ENCODE results near the gene RTL10.

Gene RTL10

DNA sequence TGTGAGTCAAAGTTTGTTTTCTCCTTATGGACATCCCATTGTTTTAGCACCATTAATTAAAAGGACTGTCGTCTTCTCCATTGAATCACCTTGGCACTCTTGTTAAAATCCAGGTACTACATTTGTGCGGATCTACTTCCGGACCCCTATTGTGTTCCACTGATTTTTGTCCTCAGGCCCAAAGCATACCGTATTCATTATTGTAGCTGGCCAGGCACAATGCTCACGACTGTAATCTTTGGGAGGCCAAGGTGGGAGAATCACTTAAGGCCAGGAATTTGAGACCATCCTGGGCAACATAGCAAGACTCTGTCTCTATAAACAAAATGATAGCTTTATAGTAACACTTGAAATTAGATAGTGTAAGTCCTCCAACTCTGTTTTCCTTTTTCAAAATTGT is 8.9 kb upstream of the RTL10 start:
- no peak for DNase-seq (ENCODE audit: low spot score)

DNA sequence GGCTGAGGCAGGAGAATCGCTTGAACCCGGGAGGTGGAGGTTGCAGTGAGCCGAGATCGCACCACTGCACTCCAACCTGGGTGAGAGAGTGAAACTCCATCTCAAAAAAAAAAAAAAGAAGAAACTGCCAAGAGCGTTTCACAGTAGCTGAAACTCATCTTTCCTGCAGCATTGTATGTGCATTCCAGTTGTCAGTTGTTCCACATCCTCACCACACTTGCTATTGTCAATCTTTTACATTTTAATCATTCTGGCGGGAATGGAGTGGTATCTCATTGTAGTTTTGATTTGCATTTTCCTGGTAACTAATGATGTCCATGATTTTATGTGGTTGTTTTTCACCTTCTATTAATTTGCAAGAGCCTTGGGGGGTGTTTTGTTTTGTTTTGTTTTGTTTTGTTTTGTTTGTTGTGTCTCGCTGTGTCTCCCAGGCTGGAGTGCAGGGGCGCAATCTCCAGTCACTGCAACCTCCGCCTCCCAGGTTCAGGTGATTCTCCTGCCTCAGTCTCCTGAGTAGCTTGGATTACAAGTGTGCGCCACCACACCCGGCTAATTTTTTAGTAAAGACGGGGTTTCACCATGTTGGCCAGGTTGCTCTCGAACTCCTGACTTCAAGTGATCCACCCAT is 8.1 kb upstream of the RTL10 start:
- no peak for DNase-seq (ENCODE audit: low spot score)

DNA sequence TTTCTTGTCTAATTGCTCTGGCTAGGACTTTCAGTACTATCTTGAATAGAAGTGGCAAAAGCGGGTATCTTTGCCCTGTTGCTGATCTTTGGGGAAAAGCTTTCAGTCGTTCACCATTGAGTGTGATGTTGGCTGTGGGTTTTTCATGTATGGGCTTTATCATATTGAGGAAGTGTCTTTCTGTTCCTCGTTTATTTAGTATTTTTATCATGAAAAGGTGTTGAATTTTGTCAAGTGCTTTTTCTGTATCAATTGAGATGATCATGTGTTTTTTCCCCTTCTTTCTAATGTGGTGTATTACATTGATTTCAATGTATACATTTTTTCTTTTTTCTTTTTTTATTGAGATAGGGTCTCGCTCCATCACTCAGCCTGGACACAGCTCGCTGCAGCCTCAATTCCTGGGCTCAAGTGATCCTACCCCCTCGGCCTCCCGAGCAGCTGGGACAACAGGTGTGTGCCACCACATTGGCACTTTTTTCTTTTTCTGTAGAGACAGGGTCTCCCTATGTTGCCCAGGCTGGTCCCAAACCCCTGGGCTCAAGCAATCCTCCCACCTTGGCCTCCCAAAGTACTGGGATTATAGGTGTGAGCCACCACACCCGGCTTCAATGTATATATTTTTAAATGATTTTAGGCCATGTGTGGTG is 5.3 kb upstream of the RTL10 start:
- DNase-seq (ENCODE audit: low spot score) = no peak

DNA sequence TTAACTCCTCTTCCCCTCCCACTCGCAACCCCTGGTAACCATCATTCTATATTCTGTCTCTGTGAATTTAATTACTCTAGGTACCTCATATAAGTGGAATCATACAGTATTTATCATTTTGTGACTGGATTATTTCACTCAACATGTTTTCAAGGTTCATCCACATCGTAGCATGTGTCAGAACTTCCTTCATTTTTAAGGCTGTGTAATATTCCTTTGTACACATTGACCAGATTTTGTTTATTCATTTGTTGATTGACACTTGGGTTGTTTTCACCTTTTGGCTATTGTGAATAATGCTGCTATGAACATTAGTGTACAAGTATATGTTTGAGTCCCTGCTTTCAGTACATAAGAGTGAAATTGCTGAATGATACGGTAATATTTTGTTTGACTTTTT is 2.7 kb upstream of the RTL10 start:
- DNase-seq (ENCODE audit: low spot score) = no peak

DNA sequence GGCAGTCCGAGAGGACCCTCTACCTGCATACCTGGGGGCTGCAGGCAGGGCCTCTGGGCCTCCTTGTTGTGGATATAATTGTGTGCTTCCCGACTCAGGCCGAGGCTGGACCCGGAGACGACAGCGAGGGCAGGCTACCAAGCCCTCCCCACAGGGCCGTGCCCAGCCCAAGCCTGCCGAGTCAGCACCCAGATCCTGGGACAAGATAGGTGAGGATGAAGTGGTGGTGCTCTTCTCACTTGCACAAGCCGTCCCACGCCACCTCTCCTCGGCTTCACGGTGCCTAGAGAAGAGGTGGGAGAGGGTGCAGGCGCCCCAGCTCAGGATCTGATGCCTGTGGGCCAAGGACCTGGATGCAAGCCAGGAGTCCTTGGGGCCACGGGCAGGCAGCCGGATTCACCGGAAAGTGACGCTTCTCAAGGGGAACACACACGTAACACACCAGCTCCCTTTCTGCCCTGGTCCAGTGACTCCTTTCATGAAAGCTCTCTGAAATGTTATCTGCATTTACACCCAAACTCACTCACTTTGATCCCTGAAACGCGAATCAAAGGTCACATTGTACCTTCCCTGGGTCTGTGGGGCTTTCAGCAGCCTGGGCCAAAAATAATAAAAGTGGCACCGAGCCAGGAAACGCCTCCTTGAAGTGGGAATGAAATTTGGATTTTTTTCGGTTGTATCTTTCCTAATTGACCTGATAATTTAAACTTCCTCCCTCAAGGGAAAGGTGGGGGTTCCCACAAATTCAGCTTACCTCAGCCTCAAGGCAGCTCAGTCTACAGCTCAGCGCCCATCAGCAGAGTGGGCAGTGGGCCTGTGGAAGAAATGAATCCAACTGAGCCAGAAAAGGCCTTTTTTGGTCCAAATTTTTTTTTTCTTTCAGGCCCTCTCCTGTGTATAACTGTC is 1.1 kb upstream of the RTL10 start:
- peak; percentile 49 for DNase-seq (ENCODE audit: low spot score)

DNA sequence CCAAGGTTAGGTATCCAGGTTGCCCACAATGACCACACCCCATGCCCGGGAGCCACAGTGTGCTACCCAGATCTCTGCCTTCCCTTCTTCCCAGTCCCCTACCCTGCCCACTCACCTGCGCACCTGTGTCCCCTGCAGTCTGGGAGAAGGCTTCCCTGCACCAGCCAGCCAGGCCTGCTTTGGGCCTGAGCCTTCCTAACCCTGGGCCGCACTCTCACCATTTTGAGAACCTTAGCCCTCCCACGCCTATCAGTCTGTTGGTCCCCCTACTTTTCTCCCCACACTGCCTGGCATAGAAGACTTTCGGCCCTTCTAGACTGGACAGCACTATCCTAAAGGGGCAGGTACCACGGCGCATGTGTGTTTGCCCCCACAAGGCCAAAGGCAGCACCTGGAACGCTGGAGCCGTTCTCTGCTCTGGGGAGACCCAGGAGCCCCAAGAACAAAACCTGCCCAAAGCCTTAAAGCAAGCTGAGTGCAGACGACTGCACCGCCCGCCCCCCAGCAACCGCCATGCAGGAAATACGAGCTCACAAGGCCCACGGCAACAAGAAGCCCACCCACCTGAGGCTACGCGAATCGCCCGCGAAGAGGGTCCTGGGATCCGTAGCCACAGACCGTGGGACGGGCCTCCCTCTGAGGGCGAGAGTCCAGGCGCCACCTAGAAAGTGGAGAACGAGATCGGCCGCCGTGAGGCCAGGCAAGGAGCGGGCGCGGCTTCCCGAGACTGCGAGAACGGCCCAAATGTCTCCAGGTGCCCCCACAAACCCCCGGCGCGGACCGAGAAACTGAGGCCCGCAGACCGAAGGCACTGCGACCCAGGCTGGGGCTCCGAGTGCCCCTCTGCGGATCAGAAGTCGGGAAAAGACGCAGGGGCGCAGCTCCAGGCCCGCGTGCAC is 546 bp downstream of the RTL10 start:
- no peak for DNase-seq (ENCODE audit: low spot score)

DNA sequence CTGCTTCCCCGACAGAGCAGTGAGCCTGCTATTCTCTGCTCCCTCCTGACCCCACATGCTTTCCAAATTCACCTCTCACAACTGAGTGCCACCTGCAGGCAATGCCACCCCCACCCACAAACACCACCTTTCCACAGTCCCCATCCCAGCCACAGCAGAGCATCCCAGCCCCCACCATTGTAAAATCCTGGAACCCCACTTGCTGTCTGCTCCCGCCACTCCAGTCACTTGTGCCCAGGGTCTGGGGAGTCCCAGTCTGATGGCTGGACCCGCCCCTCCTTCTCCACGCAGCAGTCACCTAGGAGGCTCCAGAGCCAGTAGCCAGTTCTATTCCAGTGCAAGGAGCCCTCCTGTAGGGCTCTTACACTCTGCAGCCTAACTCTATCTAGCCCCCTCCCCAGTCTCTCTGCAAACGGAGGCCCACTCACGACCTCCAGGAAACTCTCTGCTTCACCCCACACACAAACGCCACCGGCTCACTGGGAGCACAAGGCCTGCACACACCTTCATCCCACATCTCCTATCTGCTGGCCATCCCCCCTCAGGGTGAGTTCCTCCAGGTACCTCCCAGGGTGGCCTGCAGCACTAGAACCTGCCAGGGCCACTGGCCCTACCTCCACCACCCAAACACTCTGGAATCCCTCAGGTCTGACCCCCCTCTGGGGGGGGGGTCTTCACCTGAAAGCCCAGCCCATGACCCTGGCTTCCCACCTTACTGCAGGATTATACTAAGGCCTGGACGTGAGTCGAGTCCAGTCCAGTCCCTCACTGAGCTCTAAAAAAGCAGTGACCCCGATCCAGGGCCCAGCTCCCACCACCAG is 1.4 kb downstream of the RTL10 start:
- DNase-seq (ENCODE audit: low spot score) = no peak

DNA sequence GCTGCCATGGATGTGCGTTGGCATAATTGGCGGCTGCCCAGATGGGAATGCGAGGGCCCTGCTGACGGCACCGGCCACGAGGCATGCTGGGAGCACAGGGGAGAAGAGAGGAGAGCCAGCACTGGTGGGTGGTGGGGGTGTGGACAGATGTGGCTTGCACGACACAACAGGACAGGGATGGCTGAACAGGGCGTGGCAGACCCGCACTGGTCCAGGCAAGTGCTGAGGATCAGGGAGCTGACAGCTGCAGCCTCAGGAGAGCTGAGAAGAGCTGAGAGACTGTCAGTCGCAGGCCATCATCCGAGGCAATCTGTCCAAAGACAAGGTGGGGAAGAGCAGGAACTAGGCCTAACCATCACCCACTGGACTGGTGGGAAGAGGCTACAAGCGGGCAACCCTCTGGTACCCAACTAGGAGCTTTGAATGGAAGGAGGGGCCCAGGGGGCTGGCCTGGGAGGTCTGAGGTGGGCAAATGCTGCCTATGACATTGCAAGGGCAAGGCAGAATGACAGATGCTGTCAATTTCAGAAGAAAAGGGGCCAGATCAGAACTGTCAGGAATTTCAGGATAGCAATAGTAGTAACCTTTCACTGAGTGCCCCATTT is 2.4 kb downstream of the RTL10 start:
- DNase-seq (ENCODE audit: low spot score) = no peak

DNA sequence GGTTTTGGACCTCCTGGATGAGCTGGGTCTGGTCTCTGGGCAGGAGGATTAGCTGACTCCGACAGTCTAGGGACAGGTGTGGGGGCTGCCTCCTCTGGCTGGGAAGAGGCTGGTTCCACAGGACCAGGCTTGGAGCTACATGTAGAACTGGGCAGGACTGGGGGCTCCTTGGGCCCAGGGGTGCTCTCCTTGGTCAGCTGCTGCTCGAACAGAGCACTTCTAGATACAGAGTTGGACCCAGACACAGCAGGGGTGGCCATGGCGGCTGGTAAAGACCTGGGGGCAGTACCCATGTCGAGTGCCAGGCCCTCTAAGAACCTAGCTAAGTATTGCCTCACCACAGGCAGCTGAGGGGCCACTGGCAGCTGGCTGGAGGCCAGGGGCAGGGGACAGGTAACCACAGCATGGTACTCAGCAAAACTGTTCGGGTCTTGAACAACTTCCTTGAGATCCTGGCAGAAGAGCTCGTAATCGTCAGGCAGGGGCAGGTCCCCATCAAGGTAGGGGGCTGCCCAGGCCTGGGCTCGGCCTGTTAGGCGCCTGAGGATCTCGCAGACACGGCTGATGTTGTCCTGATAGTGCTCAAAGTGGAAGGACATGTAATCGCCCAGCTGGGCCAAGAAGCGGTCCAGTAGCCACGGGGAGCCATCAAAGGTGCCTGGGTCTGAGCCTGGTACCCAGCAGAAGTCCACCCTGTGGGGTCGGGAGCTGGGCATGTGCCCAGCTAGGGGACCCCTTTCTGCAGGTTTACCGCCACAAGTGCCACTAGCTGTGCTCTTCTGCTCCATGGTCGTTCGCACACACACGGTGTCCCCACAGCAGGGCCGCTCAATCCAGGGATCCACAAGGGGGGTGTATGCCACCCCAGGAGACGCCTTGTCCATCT is 3.1 kb downstream of the RTL10 start:
- no peak for DNase-seq (ENCODE audit: low spot score)

DNA sequence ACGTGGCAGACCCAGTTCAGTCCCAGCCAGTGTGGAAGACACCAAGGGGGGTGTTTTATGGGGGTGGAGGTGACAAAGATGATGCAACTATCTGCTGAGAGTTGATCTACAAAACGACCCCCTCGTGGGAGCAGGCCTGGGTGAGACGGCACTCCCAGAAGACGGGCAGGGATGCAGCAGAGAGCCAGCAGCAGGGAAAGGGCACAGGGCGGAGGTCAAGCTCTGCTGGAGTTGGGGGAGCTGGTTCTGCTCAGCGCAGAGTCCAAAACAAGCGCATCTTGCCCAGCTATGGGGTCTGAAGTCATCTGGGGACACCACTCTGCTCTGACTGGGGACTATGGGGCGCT is 3.9 kb downstream of the RTL10 start:
- no peak for DNase-seq (ENCODE audit: low spot score)

DNA sequence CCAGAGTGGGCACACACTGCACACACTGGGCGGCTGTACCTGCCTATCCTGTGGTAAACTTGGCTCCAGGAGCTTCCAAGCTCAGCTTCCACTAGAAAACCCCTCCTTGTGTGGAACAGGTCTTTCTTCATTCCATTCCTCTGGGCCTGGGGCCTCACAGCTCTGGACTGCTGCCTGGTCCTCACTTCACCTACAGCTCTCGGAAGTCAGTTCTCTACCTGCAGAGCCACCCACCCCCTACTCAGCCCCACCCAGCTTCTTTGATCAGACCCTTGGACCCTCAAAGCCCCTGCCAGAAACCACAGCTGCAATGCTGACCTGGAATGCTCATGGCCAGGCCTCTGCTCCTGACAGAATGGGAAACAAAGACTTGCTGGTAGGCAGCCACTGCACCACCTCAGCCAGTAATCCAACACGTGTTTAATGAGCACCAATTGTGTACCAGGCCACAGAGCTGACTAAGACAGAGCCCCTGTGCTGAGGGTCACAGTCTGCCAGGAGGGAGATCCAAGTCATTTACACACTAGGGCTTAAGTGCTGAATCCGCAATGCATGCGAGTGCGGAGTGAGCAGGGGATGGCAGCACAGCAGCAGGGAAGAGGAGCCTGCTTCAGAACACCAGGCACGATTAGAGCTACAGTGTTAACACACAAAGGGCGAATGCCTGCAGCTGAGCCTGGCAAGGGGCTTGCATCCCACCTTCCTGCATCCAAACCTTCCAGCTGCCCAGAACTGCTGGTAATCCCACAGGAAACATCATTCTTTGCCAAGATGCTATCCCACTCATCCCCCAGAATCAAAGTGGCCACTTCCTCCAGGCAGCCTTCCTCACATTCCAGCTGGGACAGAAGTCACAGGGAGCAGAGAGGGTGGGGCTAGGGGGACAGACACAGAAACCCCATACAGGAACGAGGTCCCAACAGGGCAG is 4.6 kb downstream of the RTL10 start:
- DNase-seq (ENCODE audit: low spot score) = no peak

DNA sequence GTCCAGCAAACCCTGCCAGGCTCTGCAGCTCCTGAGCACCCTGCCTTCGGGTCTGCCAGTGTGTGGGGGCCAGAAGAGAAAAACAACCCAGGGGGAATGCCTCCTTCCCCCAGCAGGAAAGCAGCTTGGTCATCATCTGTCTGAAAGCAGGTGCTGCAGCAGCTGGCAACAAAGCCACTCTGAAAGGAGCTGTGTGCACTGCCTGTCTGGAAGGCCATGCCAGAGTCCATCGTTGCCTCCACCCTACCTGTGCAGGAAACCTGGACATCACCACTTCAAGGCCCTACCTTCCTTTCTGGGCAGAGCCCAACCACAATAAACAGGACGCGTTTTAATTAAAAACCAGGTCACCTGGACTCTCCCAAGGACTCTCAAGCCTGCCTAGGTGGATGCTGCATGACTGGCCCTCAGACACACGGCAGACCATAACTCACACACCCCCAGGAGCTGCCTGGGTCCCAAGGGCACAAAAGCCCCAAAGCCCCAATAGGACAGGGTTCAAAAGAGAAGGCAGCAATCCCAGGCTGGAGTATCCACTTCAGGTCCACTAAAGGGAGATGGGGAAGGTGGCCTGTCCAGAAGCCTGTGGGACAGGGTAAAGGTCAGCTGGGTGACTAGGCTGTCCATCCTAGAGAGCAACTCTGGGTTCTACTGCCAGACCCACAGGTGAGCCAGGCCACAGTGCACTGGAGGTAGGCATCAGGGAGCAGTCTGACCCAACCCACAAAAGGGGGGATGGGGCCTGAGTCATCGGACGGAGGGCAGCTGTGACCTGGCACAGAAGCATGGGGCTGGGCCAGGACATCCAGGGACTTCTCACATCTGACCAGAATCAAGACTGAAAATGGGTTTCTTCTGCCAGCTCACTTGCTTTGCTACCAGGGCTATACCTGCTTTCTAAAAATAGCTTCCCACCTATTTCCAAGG is 6.1 kb downstream of the RTL10 start:
- DNase-seq (ENCODE audit: low spot score) = no peak

DNA sequence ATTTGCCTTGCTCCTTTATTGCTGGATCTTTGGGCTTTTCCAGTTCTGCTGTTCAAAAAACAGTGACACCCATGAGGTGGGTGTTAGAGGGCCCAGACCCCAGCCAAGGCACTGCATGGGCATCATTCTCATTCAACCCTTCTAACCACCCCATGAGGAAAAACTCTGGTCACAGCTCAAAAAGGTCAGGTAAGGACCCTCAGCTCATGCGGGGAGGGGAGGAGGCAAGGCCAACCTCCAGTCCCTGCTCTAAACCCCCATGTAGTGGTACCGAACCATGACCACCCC is 7.4 kb downstream of the RTL10 start:
- no peak for DNase-seq (ENCODE audit: low spot score)

DNA sequence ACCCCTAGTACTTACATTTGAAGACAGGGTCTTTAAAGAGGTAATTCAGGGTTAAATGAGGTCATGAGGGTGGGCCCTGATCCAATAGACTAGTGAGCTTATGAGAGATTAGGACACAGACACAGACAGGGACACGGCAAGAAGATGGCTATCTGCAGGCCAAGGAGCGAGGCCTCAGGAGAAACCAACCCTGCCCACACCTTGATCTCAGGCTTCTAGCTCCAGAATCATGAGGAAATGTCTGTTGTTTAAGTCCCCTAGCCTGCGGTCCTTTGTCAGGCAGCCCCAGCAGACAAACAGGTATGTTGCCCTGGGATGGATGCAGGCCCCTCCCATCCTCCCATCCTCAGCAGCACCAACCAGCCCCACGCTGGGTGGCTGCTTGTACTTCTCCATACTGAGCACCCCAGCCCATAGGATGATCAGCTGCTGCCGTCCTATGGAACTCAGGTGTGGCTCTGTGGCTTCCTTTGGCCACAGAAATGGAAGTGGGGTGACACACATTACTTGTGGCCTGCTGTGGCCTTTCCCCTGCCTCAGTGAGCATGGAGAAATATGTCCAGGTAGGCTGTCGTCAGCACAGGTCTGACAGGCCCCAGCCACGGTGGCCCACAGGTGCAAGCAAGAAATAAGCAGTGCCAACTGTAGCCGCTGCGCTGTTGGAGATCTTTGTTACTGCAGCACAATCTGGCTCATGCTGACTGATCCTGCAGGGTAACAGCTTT is 7.9 kb downstream of the RTL10 start:
- no peak for DNase-seq (ENCODE audit: low spot score)

DNA sequence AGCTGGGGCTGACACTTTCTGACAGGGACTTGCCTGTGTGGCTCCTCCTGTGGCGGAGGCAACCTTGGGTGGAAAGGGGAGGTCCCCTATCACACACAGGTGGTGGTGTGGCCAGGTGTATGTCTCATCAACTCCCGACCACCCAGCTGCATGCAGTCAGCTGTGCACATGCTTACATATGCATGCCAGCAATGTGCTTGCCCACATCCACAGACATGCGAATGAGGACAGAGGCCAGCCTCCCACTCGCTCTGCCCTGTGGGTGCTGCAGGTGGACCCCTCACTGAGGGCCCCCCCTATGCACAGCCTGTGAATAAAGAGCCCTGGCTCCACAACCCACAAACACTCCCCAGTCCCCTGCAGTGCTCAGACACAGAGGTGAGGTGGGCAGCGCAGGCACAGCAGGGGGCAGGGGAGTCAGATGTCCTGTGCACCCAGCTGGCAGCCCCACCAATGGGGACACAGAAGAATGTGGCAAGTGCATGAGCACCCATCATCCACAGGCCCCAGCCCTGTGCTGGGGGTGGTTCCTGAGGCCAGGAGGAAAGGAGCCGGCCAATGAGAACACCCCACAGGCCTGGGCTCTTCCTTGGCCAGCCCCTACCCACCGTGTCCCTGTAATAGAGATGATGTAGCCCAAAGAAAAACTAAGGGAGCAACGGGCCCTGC is 9.5 kb downstream of the RTL10 start:
- no peak for DNase-seq (ENCODE audit: low spot score)

DNA sequence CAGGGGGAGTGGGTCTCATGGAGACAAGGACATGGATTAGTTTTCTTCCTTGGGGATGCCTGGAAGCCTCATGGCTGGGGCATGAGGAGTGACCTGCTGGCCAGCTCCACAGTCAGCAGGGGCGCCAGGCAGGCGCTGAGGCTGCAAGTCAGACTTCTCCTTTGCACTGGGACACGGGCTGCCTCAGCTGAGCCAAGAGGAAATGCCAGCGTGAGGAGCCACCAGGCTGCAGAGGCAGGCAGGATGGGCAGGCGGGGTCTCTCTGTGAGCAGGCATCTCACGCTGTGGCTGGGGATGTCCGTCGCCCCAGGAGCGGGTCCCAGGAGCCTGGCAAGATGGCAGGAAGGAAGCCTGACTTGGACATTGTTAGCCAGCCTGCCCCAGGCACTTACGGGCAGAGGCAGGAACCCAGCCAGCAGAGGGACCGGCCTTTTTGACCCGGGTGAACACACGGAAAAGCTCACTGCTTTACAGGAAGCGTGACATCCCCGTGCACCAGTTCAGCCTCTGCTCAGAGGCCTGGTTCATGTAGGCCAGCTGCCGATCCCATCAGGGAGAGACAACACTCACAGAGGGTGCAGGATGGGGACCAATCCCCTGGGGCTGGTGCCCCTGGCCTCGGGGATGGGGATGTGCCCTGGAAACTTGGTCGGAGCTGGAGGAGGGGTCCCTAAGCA is 10.2 kb downstream of the RTL10 start:
- peak; percentile 48 for DNase-seq (ENCODE audit: low spot score)
